ENCODE measurements around the gene BICRAL. TPM values are rescaled to one million over a fixed set of nuclear protein-coding genes. Genes with fewer than 3 reads are reported as not detected.

BICRAL gene
- total RNA-seq, 4 donors from 2014 or later: 14.7 to 34.8 (median 21.5) TPM

GRCh38 chr6:42783876-42784642 is 2.2 kb downstream of the BICRAL start:
- DNase-seq: no peak
- TF ChIP-seq EP300 (IDR thresholded peaks at IDR 0.05; ENCODE audit: low read depth): no peak
- no peak for TF ChIP-seq CTCF (IDR thresholded peaks at IDR 0.05)
- TF ChIP-seq POLR2AphosphoS5 (IDR thresholded peaks at IDR 0.05): no peak
- TF ChIP-seq POLR2A (IDR thresholded peaks at IDR 0.05): no peak
- Histone ChIP-seq H3K4me1 (peaks cover 16 to 65% (median 40%) of the 10 kb centered on the region in 4 donors), H3K4me3 (peak overlapping the region; percentile 69 to 98 (median 86)), H3K27ac (peak overlapping the region; percentile 98 to 100 (median 100)), H3K36me3 (no peaks in the 10 kb centered on the region), H3K27me3 (no peaks in the 10 kb centered on the region), H3K9me3 (no peaks in the 10 kb centered on the region)
- intact Hi-C loops (cut with DNase I; ENCODE audit: low total_unique reads): loop anchor here (2.0 kb wide), 1 partner anchor 37 kb away; the partner anchor contains the start of gene TBCC
- in situ Hi-C loops (cut with MboI; ENCODE audit: low pct_ligation_motif_present in 1 of 4, low pct_unique_long_range_greater_than_20kb in 1 of 4, low sequenced_read_pairs in 3 of 4): no loop called here
- WGBS, 2 donors (ENCODE audit: low coverage in 1 of 2): 0 to 3% methylated on average over 8 to 10 of the region's 10 CpGs

GRCh38 chr6:42784717-42785498 is 3.1 kb downstream of the BICRAL start:
- Histone ChIP-seq H3K36me3 (no peaks in the 10 kb centered on the region), H3K27ac (peak overlapping the region; percentile 98 to 100 (median 100)), H3K27me3 (no peaks in the 10 kb centered on the region), H3K4me3 (peak overlapping the region; percentile 69 to 98 (median 86)), H3K4me1 (peaks cover 17 to 66% (median 40%) of the 10 kb centered on the region in 4 donors), H3K9me3 (no peaks in the 10 kb centered on the region)
- no peak for TF ChIP-seq POLR2A (IDR thresholded peaks at IDR 0.05)
- TF ChIP-seq CTCF (IDR thresholded peaks at IDR 0.05): no peak
- TF ChIP-seq POLR2AphosphoS5 (IDR thresholded peaks at IDR 0.05): no peak
- no peak for TF ChIP-seq EP300 (IDR thresholded peaks at IDR 0.05; ENCODE audit: low read depth)
- in situ Hi-C loops (cut with MboI; ENCODE audit: low pct_ligation_motif_present in 1 of 4, low pct_unique_long_range_greater_than_20kb in 1 of 4, low sequenced_read_pairs in 3 of 4): no loop called here
- intact Hi-C loops (cut with DNase I; ENCODE audit: low total_unique reads): no loop called here
- 56 to 62% methylated on average over 7 to 12 of the region's 12 CpGs for WGBS, 2 donors (ENCODE audit: low coverage in 1 of 2)
- DNase-seq: no peak

- intact Hi-C loops (cut with DNase I; ENCODE audit: low total_unique reads) (no loop called here), in situ Hi-C loops (cut with MboI; ENCODE audit: low pct_ligation_motif_present in 1 of 4, low pct_unique_long_range_greater_than_20kb in 1 of 4, low sequenced_read_pairs in 3 of 4) (no loop called here)
- peaks cover 17 to 64% (median 41%) of the 10 kb centered on the region in 4 donors for H3K4me1 ChIP-seq
Observed at GRCh38 chr6:42786525-42786985, 4.7 kb downstream of the BICRAL start.

More at GRCh38 chr6:42786525-42786985, 4.7 kb downstream of the BICRAL start:
- peak overlapping the region; percentile 24 to 100 (median 70) for H3K27ac ChIP-seq
- H3K9me3 ChIP-seq: no peaks in the 10 kb centered on the region
- WGBS, 2 donors (ENCODE audit: low coverage in 1 of 2): 74 to 77% methylated on average over 3 of the region's 3 CpGs
- TF ChIP-seq EP300 (IDR thresholded peaks at IDR 0.05; ENCODE audit: low read depth) (no peak), POLR2AphosphoS5 (IDR thresholded peaks at IDR 0.05) (no peak), CTCF (IDR thresholded peaks at IDR 0.05) (no peak), POLR2A (IDR thresholded peaks at IDR 0.05) (no peak)
- no peaks in the 10 kb centered on the region for H3K27me3 ChIP-seq
- no peak for DNase-seq
- no peaks in the 10 kb centered on the region for H3K36me3 ChIP-seq
- H3K4me3 ChIP-seq: no peak overlapping the region
